GM18498 (cell line): ENCODE measurements around the gene FOXL2NB.

Experiments used
- ATAC-seq: cut with Tn5 transposase; IDR thresholded peaks from one replicate; pipeline ENCODE4 v1.9.1; 2021; ENCODE audit warnings: mild to moderate bottlenecking, moderate library complexity; ENCODE audit not compliant: unreplicated experiment

The FOXL2NB gene

GRCh38 chr3:138987181-138987580, 40.2 kb downstream of the FOXL2NB start:
- no peak for ATAC-seq

- no peak for ATAC-seq
Measured at GRCh38 chr3:138995706-138996105, 48.7 kb downstream of the FOXL2NB start.
